Measurements from ENCODE around the gene FSTL4. TPM values are rescaled to one million over a fixed set of nuclear protein-coding genes. Genes with fewer than 3 reads are reported as not detected.

Gene FSTL4
- total RNA-seq, 4 donors from 2014 or later: 0.22 to 0.47 (median 0.27) TPM; not detected in 1

DNA sequence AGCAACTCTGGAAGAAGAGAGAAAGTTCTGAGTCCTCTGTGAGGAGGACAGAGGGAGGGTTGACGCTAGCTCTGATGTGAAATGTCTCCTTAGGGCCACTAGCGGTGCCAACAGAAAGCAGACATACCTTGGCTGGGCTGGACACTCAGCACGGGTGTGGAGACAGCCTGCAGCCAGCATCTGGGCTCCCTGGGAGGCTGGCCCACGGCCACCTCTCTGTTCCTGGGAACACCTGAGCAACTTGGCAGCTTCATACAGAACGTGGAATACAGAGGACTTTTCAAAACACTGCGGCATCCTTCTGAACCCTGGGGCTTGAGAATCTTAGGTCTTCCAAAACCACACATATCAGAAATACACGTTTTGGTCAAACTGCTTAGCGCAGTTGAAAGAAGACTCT, 269.1 kb downstream of the FSTL4 start:
- Histone ChIP-seq H3K9me3 (no peaks in the 10 kb centered on the region), H3K36me3 (no peaks in the 10 kb centered on the region), H3K27me3 (no peaks in the 10 kb centered on the region), H3K27ac (no peak overlapping the region), H3K4me1 (no peaks in the 10 kb centered on the region), H3K4me3 (no peak overlapping the region)
- no peak for ATAC-seq
- WGBS, 2 donors (ENCODE audit: low coverage in 1 of 2): 65 to 79% methylated on average over 5 to 8 of the region's 8 CpGs
- TF ChIP-seq POLR2A (IDR thresholded peaks at IDR 0.05): no peak
- TF ChIP-seq POLR2AphosphoS5 (IDR thresholded peaks at IDR 0.05): no peak
- TF ChIP-seq, protein P1, sequence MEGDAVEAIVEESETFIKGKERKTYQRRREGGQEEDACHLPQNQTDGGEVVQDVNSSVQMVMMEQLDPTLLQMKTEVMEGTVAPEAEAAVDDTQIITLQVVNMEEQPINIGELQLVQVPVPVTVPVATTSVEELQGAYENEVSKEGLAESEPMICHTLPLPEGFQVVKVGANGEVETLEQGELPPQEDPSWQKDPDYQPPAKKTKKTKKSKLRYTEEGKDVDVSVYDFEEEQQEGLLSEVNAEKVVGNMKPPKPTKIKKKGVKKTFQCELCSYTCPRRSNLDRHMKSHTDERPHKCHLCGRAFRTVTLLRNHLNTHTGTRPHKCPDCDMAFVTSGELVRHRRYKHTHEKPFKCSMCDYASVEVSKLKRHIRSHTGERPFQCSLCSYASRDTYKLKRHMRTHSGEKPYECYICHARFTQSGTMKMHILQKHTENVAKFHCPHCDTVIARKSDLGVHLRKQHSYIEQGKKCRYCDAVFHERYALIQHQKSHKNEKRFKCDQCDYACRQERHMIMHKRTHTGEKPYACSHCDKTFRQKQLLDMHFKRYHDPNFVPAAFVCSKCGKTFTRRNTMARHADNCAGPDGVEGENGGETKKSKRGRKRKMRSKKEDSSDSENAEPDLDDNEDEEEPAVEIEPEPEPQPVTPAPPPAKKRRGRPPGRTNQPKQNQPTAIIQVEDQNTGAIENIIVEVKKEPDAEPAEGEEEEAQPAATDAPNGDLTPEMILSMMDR (IDR thresholded peaks at IDR 0.05): no peak
- TF ChIP-seq EP300 (IDR thresholded peaks at IDR 0.05): no peak

DNA sequence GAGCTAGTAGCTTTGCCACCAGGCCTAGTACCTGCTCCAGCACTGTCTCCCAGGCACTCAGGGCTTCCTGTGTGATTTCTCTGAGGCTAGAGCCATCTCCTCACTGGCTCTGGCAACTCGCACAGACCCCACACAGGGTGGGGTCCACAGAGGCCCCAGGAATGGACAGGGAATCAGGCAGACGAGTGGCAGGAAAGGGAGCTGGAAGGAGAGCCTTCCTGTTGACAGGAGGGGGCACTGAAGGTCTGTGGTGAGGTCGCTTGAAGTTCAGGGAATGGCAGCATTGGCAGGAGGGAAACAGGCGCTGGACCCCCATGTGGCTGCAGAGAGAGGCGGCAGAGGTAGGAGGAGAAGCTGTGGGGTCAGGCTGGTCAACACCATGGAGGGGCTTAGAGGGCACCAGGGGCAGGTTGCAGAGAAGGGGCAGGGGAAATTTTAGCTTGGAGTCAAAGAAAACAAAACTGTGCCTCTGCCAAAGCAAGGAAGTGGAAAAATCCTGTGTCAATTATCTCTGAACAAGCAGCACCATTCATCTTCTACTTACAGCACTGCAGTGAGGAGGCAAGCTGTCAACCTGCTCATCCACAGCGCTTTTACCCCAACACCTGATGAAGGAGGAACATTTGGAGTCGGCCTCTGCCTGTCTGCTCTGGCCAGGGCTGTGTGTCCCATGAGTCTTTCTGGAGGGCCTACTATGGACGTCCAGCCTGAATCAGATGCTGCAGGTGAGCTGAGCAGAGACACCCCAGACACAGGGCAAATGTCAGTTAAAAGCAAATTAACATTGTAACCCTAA, 270.2 kb downstream of the FSTL4 start:
- Histone ChIP-seq H3K27me3 (no peaks in the 10 kb centered on the region), H3K27ac (no peak overlapping the region), H3K36me3 (no peaks in the 10 kb centered on the region), H3K9me3 (no peaks in the 10 kb centered on the region), H3K4me1 (no peaks in the 10 kb centered on the region), H3K4me3 (no peak overlapping the region)
- WGBS, 2 donors (ENCODE audit: low coverage in 1 of 2): 59 to 66% methylated on average over 4 to 5 of the region's 8 CpGs
- ATAC-seq: no peak
- TF ChIP-seq EP300 (IDR thresholded peaks at IDR 0.05): no peak
- TF ChIP-seq, protein P1 (IDR thresholded peaks at IDR 0.05): no peak
- TF ChIP-seq POLR2A (IDR thresholded peaks at IDR 0.05): no peak
- no peak for TF ChIP-seq POLR2AphosphoS5 (IDR thresholded peaks at IDR 0.05)

DNA sequence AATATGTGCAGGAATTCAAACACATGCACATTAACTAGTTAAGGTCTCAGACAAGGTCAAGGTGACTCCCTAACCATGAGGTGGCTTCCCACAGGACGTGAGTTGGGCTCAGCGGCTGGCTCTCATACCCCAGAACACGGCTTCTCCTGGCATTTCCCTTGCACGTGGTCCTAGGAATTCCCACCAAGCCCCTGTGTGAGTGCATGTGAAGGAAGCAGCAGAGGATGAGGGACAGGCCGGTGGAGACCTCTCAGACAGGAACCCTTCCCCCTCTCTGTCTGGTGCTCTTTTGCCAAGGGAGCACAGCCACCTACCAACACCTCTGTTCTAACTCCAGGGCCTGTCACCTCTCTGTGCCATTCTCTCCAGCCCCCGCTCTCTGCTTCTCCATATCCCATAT, 271.0 kb downstream of the FSTL4 start:
- TF ChIP-seq POLR2AphosphoS5 (IDR thresholded peaks at IDR 0.05) (no peak), EP300 (IDR thresholded peaks at IDR 0.05) (no peak), POLR2A (IDR thresholded peaks at IDR 0.05) (no peak)
- TF ChIP-seq, protein P1 (IDR thresholded peaks at IDR 0.05): no peak
- Histone ChIP-seq H3K27me3 (no peaks in the 10 kb centered on the region), H3K4me1 (no peaks in the 10 kb centered on the region), H3K9me3 (no peaks in the 10 kb centered on the region), H3K4me3 (no peak overlapping the region), H3K36me3 (no peaks in the 10 kb centered on the region), H3K27ac (no peak overlapping the region)
- WGBS, 2 donors (ENCODE audit: low coverage in 1 of 2): 68% methylated on average over 2 of the region's 6 CpGs; no CpG with 5 or more reads in 1 of the 2 donors
- no peak for ATAC-seq

DNA sequence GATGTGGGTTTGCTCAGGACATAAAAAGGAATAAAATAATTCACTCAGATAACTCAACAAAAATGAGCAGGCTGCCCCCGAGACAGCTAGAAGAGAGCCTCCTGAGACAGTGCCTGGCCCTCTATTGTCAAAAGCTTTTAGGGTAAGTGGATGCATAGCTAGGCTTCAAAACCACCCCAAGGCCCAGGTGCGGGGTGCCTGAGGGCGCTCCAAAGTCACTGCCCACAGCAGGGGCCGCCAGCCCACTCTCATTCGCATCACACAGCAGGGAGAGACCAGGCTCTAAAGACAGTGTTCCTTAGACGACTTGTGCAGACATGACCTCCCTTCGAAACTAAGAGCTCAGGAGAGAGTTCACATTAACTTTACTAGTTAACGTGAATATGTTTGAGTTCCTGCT, 271.5 kb downstream of the FSTL4 start:
- Histone ChIP-seq H3K4me1 (no peaks in the 10 kb centered on the region), H3K36me3 (no peaks in the 10 kb centered on the region), H3K27ac (no peak overlapping the region), H3K4me3 (no peak overlapping the region), H3K27me3 (no peaks in the 10 kb centered on the region), H3K9me3 (no peaks in the 10 kb centered on the region)
- TF ChIP-seq, protein P1 (IDR thresholded peaks at IDR 0.05): no peak
- no peak for TF ChIP-seq POLR2A (IDR thresholded peaks at IDR 0.05)
- no peak for TF ChIP-seq EP300 (IDR thresholded peaks at IDR 0.05)
- no peak for TF ChIP-seq POLR2AphosphoS5 (IDR thresholded peaks at IDR 0.05)
- 85 to 86% methylated on average over 4 to 5 of the region's 8 CpGs for WGBS, 2 donors (ENCODE audit: low coverage in 1 of 2)
- no peak for ATAC-seq
